OCI-LY3 (cell line): ENCODE data around the gene SH3PXD2A.

Experiments
- H2AFZ ChIP-seq: fragments of 200-600, 300-600 bp; shearing (Covaris generic); 2 replicates; pipeline ENCODE4 v1.6.0; 2014; ENCODE audit warnings: antibody characterized with exemption, low read depth, low read length
- H3K27ac ChIP-seq: fragments of 200-600, 300-600 bp; sonication (generic); 2 replicates; pipeline ENCODE4 v1.5.1; 2014; ENCODE audit warnings: mild to moderate bottlenecking, low read length, moderate library complexity, mixed read lengths
- H3K27me3 ChIP-seq: fragments of 200-600, 300-600 bp; sonication (generic); 2 replicates; pipeline ENCODE4 v1.6.1; 2014; ENCODE audit warnings: low read depth, low read length, mixed read lengths
- H3K36me3 ChIP-seq: fragments of 200-600, 300-600 bp; sonication (generic); replicated peaks from 2 replicates; pipeline ENCODE3; 2014; ENCODE audit warnings: low read depth, low read length, mixed read lengths
- H3K4me1 ChIP-seq: fragments of 300-600, 200-600 bp; sonication (generic); 2 replicates; pipeline ENCODE4 v1.6.1; 2014; ENCODE audit warnings: low read length, mixed read lengths
- H3K4me2 ChIP-seq: fragments of 200-600, 300-600 bp; sonication (generic); 2 replicates; pipeline ENCODE4 v1.6.1; 2014; ENCODE audit warnings: low read length, mixed read lengths
- H3K4me3 ChIP-seq: fragments of 300-600, 200-600 bp; sonication (generic); 2 replicates; pipeline ENCODE4 v1.5.1; 2014; ENCODE audit warnings: antibody characterized with exemption, mild to moderate bottlenecking, low read length, moderate library complexity
- H3K79me2 ChIP-seq: fragments of 300-600, 200-600 bp; shearing (Covaris generic); 2 replicates; pipeline ENCODE4 v1.6.1; 2014; ENCODE audit warnings: mild to moderate bottlenecking, low read length, mixed read lengths
- H3K9ac ChIP-seq: fragments of 300-600, 200-600 bp; shearing (Covaris generic); 2 replicates; pipeline ENCODE4 v1.6.0; 2014; ENCODE audit warnings: mild to moderate bottlenecking, low read length, moderate library complexity
- H3K9me3 ChIP-seq: fragments of 200-600, 300-600 bp; shearing (Covaris generic); 2 replicates; pipeline ENCODE4 v1.6.1; 2014; ENCODE audit warnings: low read length, mixed read lengths; ENCODE audit not compliant: insufficient read depth
- H4K20me1 ChIP-seq: fragments of 200-600, 300-600 bp; sonication (generic); 2 replicates; pipeline ENCODE4 v1.6.1; 2016; ENCODE audit warnings: low read length, mixed read lengths; ENCODE audit not compliant: insufficient read depth
- CTCF ChIP-seq: fragments of 200-600, 300-600 bp; sonication (generic); IDR thresholded peaks from 2 replicates; pipeline ENCODE4 v1.5.1; 2014; ENCODE audit warnings: antibody characterized with exemption, low read length, low read depth
- EZH2phosphoT487 ChIP-seq: fragments of 200-600 bp; shearing (Covaris generic); IDR thresholded peaks from 2 replicates; pipeline ENCODE4 v1.6.1; 2018; ENCODE audit warnings: antibody characterized with exemption, mixed run types, low read depth

The SH3PXD2A gene

DNA sequence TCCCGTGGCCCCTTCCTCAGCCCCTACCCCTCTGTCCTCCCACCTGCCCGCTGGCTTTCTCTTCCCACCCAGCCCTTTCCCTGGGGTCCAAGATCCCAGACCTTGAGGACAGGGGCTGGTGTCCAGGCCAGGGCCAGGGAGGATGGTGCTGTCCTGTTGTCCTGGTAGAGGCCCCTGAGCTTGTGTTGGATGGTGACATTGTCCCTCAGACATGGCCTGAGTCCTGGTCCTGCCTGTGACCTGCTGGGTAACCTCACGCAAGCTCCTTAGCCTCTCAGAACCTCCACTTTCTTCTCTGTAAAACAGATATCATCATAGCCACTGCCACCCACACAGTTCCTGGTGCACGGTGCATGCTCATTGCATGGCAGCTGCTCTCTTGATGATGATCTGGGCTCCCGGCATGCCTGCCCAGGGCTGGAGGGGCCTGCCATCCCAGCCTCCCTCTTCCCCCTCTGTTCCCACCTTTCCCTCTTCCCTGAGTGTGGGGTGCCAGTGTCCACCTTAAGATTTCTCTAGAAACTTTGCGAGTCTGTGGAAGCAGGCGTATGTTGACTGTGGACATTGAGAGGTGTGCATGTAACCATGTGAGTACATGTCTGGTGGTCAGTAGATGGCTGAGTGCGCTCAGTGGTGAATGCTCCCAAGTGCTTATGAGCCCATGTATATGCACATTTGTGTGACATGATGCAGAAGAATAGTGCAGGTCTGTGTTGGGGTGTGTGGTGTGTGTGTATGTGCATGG is 301.5 kb downstream of the SH3PXD2A start:
- Histone ChIP-seq H3K4me3 (no peak overlapping the region), H3K79me2 (no peaks in the 10 kb centered on the region), H3K27me3 (no peaks in the 10 kb centered on the region), H4K20me1 (no peaks in the 10 kb centered on the region), H3K9me3 (no peaks in the 10 kb centered on the region), H3K36me3 (no peaks in the 10 kb centered on the region), H2AFZ (no peak overlapping the region), H3K9ac (no peak overlapping the region), H3K4me1 (no peaks in the 10 kb centered on the region), H3K27ac (no peak overlapping the region), H3K4me2 (no peak overlapping the region)
- no peak for TF ChIP-seq CTCF
- TF ChIP-seq EZH2phosphoT487: no peak

DNA sequence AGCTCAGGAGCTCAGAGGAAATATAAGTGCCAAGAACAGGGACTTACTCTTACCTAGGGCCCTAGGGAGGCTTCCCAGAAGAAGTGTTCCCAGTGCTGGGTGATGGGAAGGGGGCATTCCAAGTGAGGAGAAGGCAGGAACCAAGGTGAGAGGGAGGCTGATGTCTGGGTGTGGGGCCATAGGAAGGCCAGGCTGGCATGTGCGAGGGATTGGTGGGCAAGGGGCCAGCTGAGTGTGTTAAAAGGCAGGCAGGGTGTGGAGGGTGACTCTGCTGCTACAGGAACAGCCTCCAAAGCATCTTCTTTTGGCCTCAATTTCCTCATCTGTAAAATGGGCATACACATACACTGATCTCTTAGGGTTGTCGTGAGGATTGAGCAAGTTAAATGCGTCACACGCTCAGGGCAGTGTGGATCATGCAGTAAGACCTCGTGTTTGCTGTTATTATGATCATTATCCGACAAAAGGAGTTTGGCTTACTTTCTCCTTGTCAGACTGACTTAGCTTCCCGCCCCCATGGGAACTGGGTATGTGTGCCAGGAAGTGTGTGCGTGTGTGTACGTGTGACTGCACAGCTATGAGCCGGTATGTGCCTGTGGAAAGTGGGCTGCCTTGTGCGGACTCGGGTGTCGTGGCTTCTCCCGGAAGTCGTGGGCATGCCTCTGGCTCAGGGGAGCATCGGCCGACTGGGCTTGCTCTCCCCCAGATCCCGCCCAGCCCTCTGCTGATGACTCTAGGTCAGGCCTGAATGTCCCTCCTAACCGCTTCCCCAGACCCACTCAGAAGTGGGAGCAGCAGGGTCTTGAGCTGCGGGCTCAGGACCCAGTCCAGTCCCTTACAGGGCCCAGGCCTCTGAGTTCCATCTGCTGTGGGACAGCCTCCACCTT is 302.3 kb downstream of the SH3PXD2A start:
- H3K27me3 ChIP-seq: no peaks in the 10 kb centered on the region
- no peaks in the 10 kb centered on the region for H3K79me2 ChIP-seq
- no peaks in the 10 kb centered on the region for H3K36me3 ChIP-seq
- no peaks in the 10 kb centered on the region for H4K20me1 ChIP-seq
- H3K27ac ChIP-seq: no peak overlapping the region
- no peaks in the 10 kb centered on the region for H3K9me3 ChIP-seq
- no peak overlapping the region for H3K9ac ChIP-seq
- H3K4me1 ChIP-seq: no peaks in the 10 kb centered on the region
- TF ChIP-seq EZH2phosphoT487: no peak
- TF ChIP-seq CTCF: no peak
- H3K4me3 ChIP-seq: no peak overlapping the region
- no peak overlapping the region for H3K4me2 ChIP-seq
- no peak overlapping the region for H2AFZ ChIP-seq

- Histone ChIP-seq H2AFZ (no peak overlapping the region), H3K27me3 (no peaks in the 10 kb centered on the region), H4K20me1 (no peaks in the 10 kb centered on the region), H3K9me3 (no peaks in the 10 kb centered on the region), H3K79me2 (no peaks in the 10 kb centered on the region), H3K36me3 (no peaks in the 10 kb centered on the region), H3K27ac (no peak overlapping the region), H3K4me1 (no peaks in the 10 kb centered on the region), H3K4me2 (no peak overlapping the region), H3K9ac (no peak overlapping the region), H3K4me3 (no peak overlapping the region)
- TF ChIP-seq EZH2phosphoT487 (no peak), CTCF (no peak)
Observed at GRCh38 chr10:103551619-103552602, 303.5 kb downstream of the SH3PXD2A start.
